ENCODE data around the gene REEP3. TPM values are rescaled to one million over a fixed set of nuclear protein-coding genes. Genes with fewer than 3 reads are reported as not detected.

The REEP3 gene
- total and polyA plus RNA-seq, 2 of the 8 experiments (the other 6 are each of a cell fraction or from before 2014, with no cell fraction given) = 5.8 to 31.5 TPM

DNA sequence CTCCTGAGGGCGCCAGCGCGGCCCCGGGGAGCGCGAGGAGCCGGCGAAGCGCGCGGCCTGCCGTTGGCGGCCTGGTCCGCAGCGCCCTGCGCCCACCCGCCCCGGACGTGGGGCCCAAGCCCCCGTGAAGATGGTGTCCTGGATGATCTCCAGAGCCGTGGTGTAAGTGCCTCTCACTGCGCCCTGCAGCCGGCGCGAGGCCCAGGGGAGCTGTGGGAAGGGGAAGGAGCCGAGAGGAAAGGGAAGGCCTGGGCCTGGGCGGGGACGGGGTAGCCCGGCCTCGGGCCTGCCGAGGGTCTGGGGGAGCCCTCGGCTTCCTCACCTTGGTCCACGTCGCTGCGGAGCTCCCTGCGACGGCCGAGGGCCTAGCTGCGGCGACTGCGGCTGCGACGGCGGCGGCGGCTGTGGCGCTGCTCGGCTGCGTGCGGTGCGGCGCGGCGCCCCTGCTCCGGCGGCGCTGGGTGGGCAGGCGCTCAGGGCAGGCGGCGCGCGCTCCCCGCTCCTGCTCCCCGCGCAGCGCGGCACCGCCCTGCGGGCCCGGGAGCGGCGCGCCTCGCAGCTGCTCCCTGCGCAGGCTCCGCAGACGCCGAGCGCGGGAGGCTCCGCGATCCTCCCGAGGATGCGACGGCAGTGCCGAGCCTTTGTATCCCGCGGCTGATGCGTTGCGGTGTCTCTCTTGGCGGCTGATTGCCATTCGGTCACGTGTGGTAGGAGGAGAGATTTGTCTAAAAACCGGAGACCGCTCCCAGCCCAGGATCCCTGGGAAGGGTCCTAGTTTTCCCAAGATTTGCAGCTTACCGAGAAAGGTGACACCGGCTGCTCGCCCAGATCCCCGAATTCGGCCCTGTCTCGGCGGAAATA is 445 bp downstream of the REEP3 start (continued):
- TF ChIP-seq KDM4A (IDR thresholded peaks at IDR 0.05; ENCODE audit: low read depth, low read length, severe bottlenecking) (peak; percentile 60), BRCA1 (IDR thresholded peaks at IDR 0.05; ENCODE audit: low read depth, low read length) (no peak), SIRT6 (IDR thresholded peaks at IDR 0.05; ENCODE audit: low read length) (no peak), CBX8 (IDR thresholded peaks at IDR 0.05; ENCODE audit: borderline replicate concordance, low read depth, low read length) (no peak), BACH1 (IDR thresholded peaks at IDR 0.05; ENCODE audit: low read length) (no peak), MAFK (IDR thresholded peaks at IDR 0.05; ENCODE audit: low read depth, low read length) (no peak), CEBPB (IDR thresholded peaks at IDR 0.05; ENCODE audit: low read depth, low read length) (no peak), TBP (IDR thresholded peaks at IDR 0.05; ENCODE audit: low read depth, low read length) (peak; percentile 70), NANOG (IDR thresholded peaks at IDR 0.05; ENCODE audit: insufficient read depth, low read depth, low read length, poor library complexity, severe bottlenecking) (peak; percentile 13), TAF7 (optimal IDR thresholded peaks at IDR 0.05; ENCODE audit: borderline replicate concordance, low read depth, low read length) (peak; percentile 85), HDAC2 (IDR thresholded peaks at IDR 0.05; ENCODE audit: borderline replicate concordance in 1 of 2, low read depth in 2 of 2, low read length in 2 of 2) (peak in 1 of 2 experiments; percentile 56; a peak in 2 of 4 replicates), SP1 (IDR thresholded peaks at IDR 0.05; ENCODE audit: low read depth, low read length) (peak; percentile 89), TAF1 (IDR thresholded peaks at IDR 0.05; ENCODE audit: low read depth, low read length) (peak; percentile 91), SRF (IDR thresholded peaks at IDR 0.05; ENCODE audit: low read depth, low read length) (no peak), KDM1A (IDR thresholded peaks at IDR 0.05; ENCODE audit: borderline replicate concordance, low read length) (no peak)
- TF ChIP-seq, protein P1, sequence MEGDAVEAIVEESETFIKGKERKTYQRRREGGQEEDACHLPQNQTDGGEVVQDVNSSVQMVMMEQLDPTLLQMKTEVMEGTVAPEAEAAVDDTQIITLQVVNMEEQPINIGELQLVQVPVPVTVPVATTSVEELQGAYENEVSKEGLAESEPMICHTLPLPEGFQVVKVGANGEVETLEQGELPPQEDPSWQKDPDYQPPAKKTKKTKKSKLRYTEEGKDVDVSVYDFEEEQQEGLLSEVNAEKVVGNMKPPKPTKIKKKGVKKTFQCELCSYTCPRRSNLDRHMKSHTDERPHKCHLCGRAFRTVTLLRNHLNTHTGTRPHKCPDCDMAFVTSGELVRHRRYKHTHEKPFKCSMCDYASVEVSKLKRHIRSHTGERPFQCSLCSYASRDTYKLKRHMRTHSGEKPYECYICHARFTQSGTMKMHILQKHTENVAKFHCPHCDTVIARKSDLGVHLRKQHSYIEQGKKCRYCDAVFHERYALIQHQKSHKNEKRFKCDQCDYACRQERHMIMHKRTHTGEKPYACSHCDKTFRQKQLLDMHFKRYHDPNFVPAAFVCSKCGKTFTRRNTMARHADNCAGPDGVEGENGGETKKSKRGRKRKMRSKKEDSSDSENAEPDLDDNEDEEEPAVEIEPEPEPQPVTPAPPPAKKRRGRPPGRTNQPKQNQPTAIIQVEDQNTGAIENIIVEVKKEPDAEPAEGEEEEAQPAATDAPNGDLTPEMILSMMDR (IDR thresholded peaks at IDR 0.05; ENCODE audit: control extremely low read depth in 1 of 3, insufficient read depth in 1 of 3, low read depth in 1 of 3, low read length in 3 of 3) = no peak
- TF ChIP-seq, protein P2, sequence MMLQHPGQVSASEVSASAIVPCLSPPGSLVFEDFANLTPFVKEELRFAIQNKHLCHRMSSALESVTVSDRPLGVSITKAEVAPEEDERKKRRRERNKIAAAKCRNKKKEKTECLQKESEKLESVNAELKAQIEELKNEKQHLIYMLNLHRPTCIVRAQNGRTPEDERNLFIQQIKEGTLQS (IDR thresholded peaks at IDR 0.05; ENCODE audit: insufficient read depth, low read depth, low read length) = 0 out of 2 replicates have a peak, but pooled peaks have one; percentile 40
- TF ChIP-seq, protein P3, sequence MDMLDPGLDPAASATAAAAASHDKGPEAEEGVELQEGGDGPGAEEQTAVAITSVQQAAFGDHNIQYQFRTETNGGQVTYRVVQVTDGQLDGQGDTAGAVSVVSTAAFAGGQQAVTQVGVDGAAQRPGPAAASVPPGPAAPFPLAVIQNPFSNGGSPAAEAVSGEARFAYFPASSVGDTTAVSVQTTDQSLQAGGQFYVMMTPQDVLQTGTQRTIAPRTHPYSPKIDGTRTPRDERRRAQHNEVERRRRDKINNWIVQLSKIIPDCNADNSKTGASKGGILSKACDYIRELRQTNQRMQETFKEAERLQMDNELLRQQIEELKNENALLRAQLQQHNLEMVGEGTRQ (IDR thresholded peaks at IDR 0.05; ENCODE audit: low read length) = peak; percentile 73; the same call in 1 of the 2 replicates
- TF ChIP-seq, protein P4, sequence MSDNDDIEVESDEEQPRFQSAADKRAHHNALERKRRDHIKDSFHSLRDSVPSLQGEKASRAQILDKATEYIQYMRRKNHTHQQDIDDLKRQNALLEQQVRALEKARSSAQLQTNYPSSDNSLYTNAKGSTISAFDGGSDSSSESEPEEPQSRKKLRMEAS (IDR thresholded peaks at IDR 0.05) = peak; percentile 30; the same call in 1 of the 2 replicates

Measured in H1 (cell line).